K562 (cell line): ENCODE measurements around the gene LMBR1L. TPM values are rescaled to one million over a fixed set of nuclear protein-coding genes. Genes with fewer than 3 reads are reported as not detected.

ENCODE experiments used
- ADNP ChIP-seq: fragments of 200-800 bp; sonication (Bioruptor generic); IDR thresholded peaks from 2 replicates; pipeline ENCODE4 v1.6.1; 2016; ENCODE audit warnings: missing genetic modification characterization, missing compliant biosample characterization
- BRD4 ChIP-seq: fragments of 200-600 bp; sonication (generic); IDR thresholded peaks from 2 replicates; pipeline ENCODE4 v1.6.1; 2017; ENCODE audit warnings: inconsistent platforms
- CBFA2T2 ChIP-seq: fragments of 450-650 bp; conservative IDR thresholded peaks from 2 replicates; pipeline ENCODE4 v1.6.1; 2017; ENCODE audit warnings: mild to moderate bottlenecking
- CBX3 ChIP-seq, 2 experiments: IDR thresholded peaks; 1 replicate in 1 of 2; 2 replicates in 1 of 2; pipeline ENCODE4 v1.6.1; 2012; ENCODE audit warnings: inconsistent platforms in 2 of 2, low read length in 2 of 2, borderline replicate concordance in 1 of 2, control low read depth in 1 of 2
- EZH2 ChIP-seq: IDR thresholded peaks from 2 replicates; pipeline ENCODE4 v1.6.1; 2012; ENCODE audit warnings: low read depth, mild to moderate bottlenecking, inconsistent platforms, low read length, borderline replicate concordance
- FUS ChIP-seq: fragments of 200-400 bp; formaldehyde crosslinking; optimal IDR thresholded peaks from 2 replicates; pipeline ENCODE3; 2017; ENCODE audit warnings: low read depth, low read length
- GABPB2 ChIP-seq: fragments of 250-450 bp; sonication (Bioruptor Pico); conservative IDR thresholded peaks from 2 replicates; pipeline ENCODE4 v1.5.1; 2021; ENCODE audit warnings: mild to moderate bottlenecking
- HNRNPLL ChIP-seq: fragments of 200-400 bp; formaldehyde crosslinking; IDR thresholded peaks from 2 replicates; pipeline ENCODE4 v1.6.1; 2017; ENCODE audit warnings: low read length, low read depth, mild to moderate bottlenecking; ENCODE audit not compliant: poor library complexity, severe bottlenecking
- KDM4B ChIP-seq, 2 experiments: fragments of 450-650 bp in 1 of 2; sonication (generic) in 1 of 2; IDR thresholded peaks; 2 replicates each; pipeline ENCODE4 v1.6.1; 2016 to 2017; ENCODE audit warnings: borderline replicate concordance in 2 of 2, antibody characterized with exemption in 1 of 2, low read depth in 1 of 2, mild to moderate bottlenecking in 1 of 2
- MXI1 ChIP-seq: IDR thresholded peaks from 2 replicates; pipeline ENCODE4 v1.6.1; 2011; ENCODE audit warnings: low read depth, mild to moderate bottlenecking, improper control_type of control experiment, low read length
- PML ChIP-seq: IDR thresholded peaks from 2 replicates; pipeline ENCODE4 v1.6.1; 2012; ENCODE audit warnings: low read length, inconsistent platforms
- RUNX1 ChIP-seq: sonication (generic); IDR thresholded peaks from 2 replicates; pipeline ENCODE4 v1.6.1; 2016; ENCODE audit warnings: antibody characterized with exemption, low read depth
- SRSF7 ChIP-seq: fragments of 200-400 bp; formaldehyde crosslinking; optimal IDR thresholded peaks from 2 replicates; pipeline ENCODE3; 2017; ENCODE audit warnings: mild to moderate bottlenecking, low read depth, low read length
- TBP ChIP-seq: optimal IDR thresholded peaks from 2 replicates; pipeline ENCODE3; 2011; ENCODE audit warnings: low read depth, low read length, improper control_type of control experiment
- ZEB2 ChIP-seq: fragments of 450-650 bp; IDR thresholded peaks from 2 replicates; pipeline ENCODE4 v1.6.1; 2016
- ZNF232 ChIP-seq: sonication (generic); formaldehyde crosslinking; IDR thresholded peaks from 2 replicates; pipeline ENCODE4 v1.8.0; 2022; ENCODE audit warnings: mild to moderate bottlenecking, missing genetic modification reagents
- ZNF57 ChIP-seq: fragments of 450-650 bp; formaldehyde crosslinking; IDR thresholded peaks from 2 replicates; pipeline ENCODE4 v1.4.0; 2020; ENCODE audit warnings: mild to moderate bottlenecking, moderate library complexity
- polyA plus RNA-seq, 8 experiments: library from polyadenylated mRNA; depleted of rRNA in 4 of 8; stranded (reverse) in 5 of 8; unstranded in 3 of 8; fragments of >200 nt; fragmentation: Nextera tagmentation in 2 of 8; fragmentation: Illumina TruSeq in 1 of 8; extraction: Ambion mirVana in 2 of 8; extraction: Trizol in 1 of 8; gene quantifications; 2 replicates each; pipeline versions ENCODE4 v1.2.1 to v1.2.3, GENCODE V29; 2011 to 2014; ENCODE audit warnings: inconsistent platforms in 1 of 8, missing spikeins in 1 of 8
- total RNA-seq, 7 experiments: library from RNA; depleted of rRNA in 6 of 7; stranded (reverse); fragments of >200 nt in 6 of 7; fragmentation: Illumina TruSeq in 2 of 7; extraction: Trizol in 2 of 7; gene quantifications; 2 replicates each; pipeline versions ENCODE4 v1.2.1 to v1.2.3, GENCODE V29; 2011 to 2021; ENCODE audit warnings: low replicate concordance in 1 of 7
- TF ChIP-seq, protein P1 (sequence below): sonication (generic); formaldehyde crosslinking; IDR thresholded peaks from 2 replicates; pipeline ENCODE4 v1.5.0; 2020; ENCODE audit warnings: missing genetic modification reagents
- TF ChIP-seq, protein P2 (sequence below): fragments of 450-650 bp; formaldehyde crosslinking; IDR thresholded peaks from 2 replicates; pipeline ENCODE4 v1.4.0; 2020; ENCODE audit warnings: mild to moderate bottlenecking
- TF ChIP-seq, protein P3 (sequence below), 2 experiments: IDR thresholded peaks in 1 of 2; conservative IDR thresholded peaks in 1 of 2; 2 replicates each; pipeline ENCODE4 v1.6.1; 2016; ENCODE audit warnings: low read depth in 2 of 2, mild to moderate bottlenecking in 1 of 2, missing compliant biosample characterization in 1 of 2, missing genetic modification characterization in 1 of 2, moderate library complexity in 1 of 2
- TF ChIP-seq, protein P4 (sequence below): sonication (generic); formaldehyde crosslinking; IDR thresholded peaks from 2 replicates; pipeline ENCODE4 v1.8.1; 2023; ENCODE audit warnings: mild to moderate bottlenecking, missing genetic modification reagents

The LMBR1L gene
- total and polyA plus RNA-seq, 9 of the 15 experiments (the other 6 are each of a cell fraction or from before 2014, with no cell fraction given) = 2.5 to 57.0 (median 31.1) TPM

DNA sequence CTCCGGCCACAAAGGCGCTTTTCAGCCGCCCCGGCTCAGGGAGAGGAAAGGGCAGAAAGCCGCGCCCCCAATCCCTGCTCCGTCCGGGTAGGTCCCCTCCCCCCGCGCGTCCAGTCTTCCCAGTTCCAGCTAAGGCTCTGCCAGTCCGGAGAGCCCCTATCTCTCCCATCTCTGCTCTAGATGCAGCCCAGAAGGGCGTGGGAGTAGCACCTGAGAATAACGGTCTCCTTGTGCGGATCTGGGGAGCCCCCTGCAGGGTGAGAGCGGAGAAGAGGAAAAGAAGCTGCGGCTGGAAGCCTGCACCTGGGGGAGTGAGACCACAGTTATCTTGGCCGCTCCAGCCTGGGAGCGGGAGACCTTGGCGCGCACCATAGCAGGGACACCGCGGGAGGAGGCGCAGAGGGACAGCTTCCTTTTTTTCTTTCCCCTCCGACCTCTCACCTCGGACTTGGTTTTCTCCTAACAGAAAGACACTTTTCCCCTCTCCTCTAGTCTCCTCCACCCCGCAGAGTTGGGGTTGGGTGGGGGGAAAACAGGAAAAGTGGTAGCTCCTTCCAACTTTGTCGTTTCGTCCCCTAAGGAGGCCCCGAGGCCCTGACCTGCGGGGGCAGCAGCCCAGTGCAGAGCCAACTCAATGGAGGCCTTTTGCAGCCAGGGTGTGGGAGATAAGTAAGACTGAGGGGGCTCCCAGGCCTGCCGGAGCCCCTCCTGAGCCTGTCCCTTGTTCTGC, 18.4 kb downstream of the LMBR1L start (continued):
- TF ChIP-seq, protein P1, sequence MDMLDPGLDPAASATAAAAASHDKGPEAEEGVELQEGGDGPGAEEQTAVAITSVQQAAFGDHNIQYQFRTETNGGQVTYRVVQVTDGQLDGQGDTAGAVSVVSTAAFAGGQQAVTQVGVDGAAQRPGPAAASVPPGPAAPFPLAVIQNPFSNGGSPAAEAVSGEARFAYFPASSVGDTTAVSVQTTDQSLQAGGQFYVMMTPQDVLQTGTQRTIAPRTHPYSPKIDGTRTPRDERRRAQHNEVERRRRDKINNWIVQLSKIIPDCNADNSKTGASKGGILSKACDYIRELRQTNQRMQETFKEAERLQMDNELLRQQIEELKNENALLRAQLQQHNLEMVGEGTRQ (CRISPR knock-in tag) = no peak
- TF ChIP-seq KDM4B (IDR thresholded peaks at IDR 0.05; ENCODE audit: borderline replicate concordance in 2 of 2, low read depth in 1 of 2) (peak in 1 of 2 experiments; percentile 83; a peak in 1 of 4 replicates), ZNF57 (CRISPR knock-in tag) (no peak), MXI1 (no peak), ADNP (tag) (no peak), ZNF232 (no peak), ZEB2 (peak; percentile 97), EZH2 (no peak), PML (peak; percentile 87), CBFA2T2 (peak; percentile 90), FUS (no peak), SRSF7 (no peak), RUNX1 (no peak; the same call in 1 of the 2 replicates), CBX3 (IDR thresholded peaks at IDR 0.05; ENCODE audit: borderline replicate concordance in 1 of 2, low read length in 2 of 2) (peak in 1 of 2 experiments; percentile 36; a peak in 1 of 3 replicates), BRD4 (no peak; the same call in 1 of the 2 replicates), TBP (peak; percentile 67), GABPB2 (CRISPR knock-in tag) (no peak), HNRNPLL (no peak)
- TF ChIP-seq, protein P2, sequence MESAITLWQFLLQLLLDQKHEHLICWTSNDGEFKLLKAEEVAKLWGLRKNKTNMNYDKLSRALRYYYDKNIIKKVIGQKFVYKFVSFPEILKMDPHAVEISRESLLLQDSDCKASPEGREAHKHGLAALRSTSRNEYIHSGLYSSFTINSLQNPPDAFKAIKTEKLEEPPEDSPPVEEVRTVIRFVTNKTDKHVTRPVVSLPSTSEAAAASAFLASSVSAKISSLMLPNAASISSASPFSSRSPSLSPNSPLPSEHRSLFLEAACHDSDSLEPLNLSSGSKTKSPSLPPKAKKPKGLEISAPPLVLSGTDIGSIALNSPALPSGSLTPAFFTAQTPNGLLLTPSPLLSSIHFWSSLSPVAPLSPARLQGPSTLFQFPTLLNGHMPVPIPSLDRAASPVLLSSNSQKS (CRISPR knock-in tag) = no peak
- TF ChIP-seq, protein P3, sequence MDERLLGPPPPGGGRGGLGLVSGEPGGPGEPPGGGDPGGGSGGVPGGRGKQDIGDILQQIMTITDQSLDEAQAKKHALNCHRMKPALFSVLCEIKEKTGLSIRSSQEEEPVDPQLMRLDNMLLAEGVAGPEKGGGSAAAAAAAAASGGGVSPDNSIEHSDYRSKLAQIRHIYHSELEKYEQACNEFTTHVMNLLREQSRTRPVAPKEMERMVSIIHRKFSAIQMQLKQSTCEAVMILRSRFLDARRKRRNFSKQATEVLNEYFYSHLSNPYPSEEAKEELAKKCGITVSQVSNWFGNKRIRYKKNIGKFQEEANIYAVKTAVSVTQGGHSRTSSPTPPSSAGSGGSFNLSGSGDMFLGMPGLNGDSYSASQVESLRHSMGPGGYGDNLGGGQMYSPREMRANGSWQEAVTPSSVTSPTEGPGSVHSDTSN (CRISPR knock-in tag; IDR thresholded peaks at IDR 0.05; ENCODE audit: low read depth) = no peak
- TF ChIP-seq, protein P3 (tag; conservative IDR thresholded peaks at IDR 0.05; ENCODE audit: low read depth) = no peak; the same call in 1 of the 2 replicates
- TF ChIP-seq, protein P4, sequence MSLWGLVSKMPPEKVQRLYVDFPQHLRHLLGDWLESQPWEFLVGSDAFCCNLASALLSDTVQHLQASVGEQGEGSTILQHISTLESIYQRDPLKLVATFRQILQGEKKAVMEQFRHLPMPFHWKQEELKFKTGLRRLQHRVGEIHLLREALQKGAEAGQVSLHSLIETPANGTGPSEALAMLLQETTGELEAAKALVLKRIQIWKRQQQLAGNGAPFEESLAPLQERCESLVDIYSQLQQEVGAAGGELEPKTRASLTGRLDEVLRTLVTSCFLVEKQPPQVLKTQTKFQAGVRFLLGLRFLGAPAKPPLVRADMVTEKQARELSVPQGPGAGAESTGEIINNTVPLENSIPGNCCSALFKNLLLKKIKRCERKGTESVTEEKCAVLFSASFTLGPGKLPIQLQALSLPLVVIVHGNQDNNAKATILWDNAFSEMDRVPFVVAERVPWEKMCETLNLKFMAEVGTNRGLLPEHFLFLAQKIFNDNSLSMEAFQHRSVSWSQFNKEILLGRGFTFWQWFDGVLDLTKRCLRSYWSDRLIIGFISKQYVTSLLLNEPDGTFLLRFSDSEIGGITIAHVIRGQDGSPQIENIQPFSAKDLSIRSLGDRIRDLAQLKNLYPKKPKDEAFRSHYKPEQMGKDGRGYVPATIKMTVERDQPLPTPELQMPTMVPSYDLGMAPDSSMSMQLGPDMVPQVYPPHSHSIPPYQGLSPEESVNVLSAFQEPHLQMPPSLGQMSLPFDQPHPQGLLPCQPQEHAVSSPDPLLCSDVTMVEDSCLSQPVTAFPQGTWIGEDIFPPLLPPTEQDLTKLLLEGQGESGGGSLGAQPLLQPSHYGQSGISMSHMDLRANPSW = peak; percentile 52; the same call in 1 of the 2 replicates
